NCI-H1436 (cell line): ENCODE results near the gene KIAA1671.
A peak's percentile ranks its signal among the peaks of the same experiment; 100 is the strongest.

Experiments used
- DNase-seq: peaks from one replicate; lab custom pipeline; 2025; lab: John Stamatoyannopoulos, UW

KIAA1671 gene

GRCh38 chr22:25114369-25115362 lies 162.2 kb downstream of the KIAA1671 start:
- no peak for DNase-seq

GRCh38 chr22:25119609-25120008 lies 167.1 kb downstream of the KIAA1671 start:
- DNase-seq, result no peak

GRCh38 chr22:25120093-25120561 lies 167.6 kb downstream of the KIAA1671 start:
- peak; percentile 35 for DNase-seq

- no peak for DNase-seq
These were observed 168.3 kb downstream of the KIAA1671 start for GRCh38 chr22:25120761-25121212.

- no peak for DNase-seq
These were observed 169.7 kb downstream of the KIAA1671 start for GRCh38 chr22:25122136-25122764.

GRCh38 chr22:25123677-25124076 lies 171.2 kb downstream of the KIAA1671 start:
- DNase-seq, result no peak

GRCh38 chr22:25125693-25126357 lies 173.3 kb downstream of the KIAA1671 start:
- DNase-seq, result no peak

- no peak for DNase-seq
These were observed 174.0 kb downstream of the KIAA1671 start for GRCh38 chr22:25126510-25126909.

- DNase-seq, result no peak
These were observed 174.8 kb downstream of the KIAA1671 start for GRCh38 chr22:25127318-25127717.

GRCh38 chr22:25130462-25130861 lies 177.9 kb downstream of the KIAA1671 start:
- DNase-seq, result no peak

- no peak for DNase-seq
These were observed 178.8 kb downstream of the KIAA1671 start for GRCh38 chr22:25131198-25131887.

- DNase-seq, result no peak
These were observed 181.5 kb downstream of the KIAA1671 start for GRCh38 chr22:25134028-25134427.

- DNase-seq, result no peak
These were observed 181.9 kb downstream of the KIAA1671 start for GRCh38 chr22:25134451-25134850.

GRCh38 chr22:25136953-25137576 lies 184.5 kb downstream of the KIAA1671 start:
- DNase-seq, result no peak

GRCh38 chr22:25137577-25138525 lies 185.3 kb downstream of the KIAA1671 start:
- DNase-seq, result no peak

GRCh38 chr22:25139062-25139461 lies 186.5 kb downstream of the KIAA1671 start:
- no peak for DNase-seq

- no peak for DNase-seq
These were observed 189.6 kb downstream of the KIAA1671 start for GRCh38 chr22:25142102-25142501.

GRCh38 chr22:25143156-25144076 lies 190.9 kb downstream of the KIAA1671 start:
- DNase-seq, result no peak

- no peak for DNase-seq
These were observed 192.0 kb downstream of the KIAA1671 start for GRCh38 chr22:25144522-25144921.
